Measurements from ENCODE around the gene SLC6A5.

SLC6A5 gene

GRCh38 chr11:20604864-20605601 lies 5.6 kb downstream of the SLC6A5 start:
- no peaks in the 10 kb centered on the region for H3K27me3 ChIP-seq (ENCODE audit: insufficient read depth, low read depth, severe bottlenecking)
- no peak overlapping the region for H3K27ac ChIP-seq

GRCh38 chr11:20605602-20606091 lies 6.2 kb downstream of the SLC6A5 start:
- Histone ChIP-seq H3K27me3 (ENCODE audit: insufficient read depth, low read depth, severe bottlenecking) (no peaks in the 10 kb centered on the region), H3K9me3 (ENCODE audit: severe bottlenecking) (peaks cover 3% of the 10 kb centered on the region), H3K27ac (no peak overlapping the region), H3K36me3 (no peaks in the 10 kb centered on the region), H3K4me3 (ENCODE audit: low read depth, low read length) (no peak overlapping the region)
- TF ChIP-seq CTCF (IDR thresholded peaks at IDR 0.05; ENCODE audit: low read depth, low read length), result no peak
- no peak for DNase-seq

More at GRCh38 chr11:20604864-20605601, 5.6 kb downstream of the SLC6A5 start:
- H3K9me3 ChIP-seq (ENCODE audit: severe bottlenecking), result peaks cover 3% of the 10 kb centered on the region
- H3K36me3 ChIP-seq, result no peaks in the 10 kb centered on the region
- no peak for TF ChIP-seq CTCF (IDR thresholded peaks at IDR 0.05; ENCODE audit: low read depth, low read length)
- H3K4me3 ChIP-seq (ENCODE audit: low read depth, low read length), result no peak overlapping the region
- DNase-seq, result no peak

GRCh38 chr11:20608934-20609333 lies 9.5 kb downstream of the SLC6A5 start:
- no peak for DNase-seq
- Histone ChIP-seq H3K27ac (no peak overlapping the region), H3K4me3 (ENCODE audit: low read depth, low read length) (no peak overlapping the region), H3K9me3 (ENCODE audit: severe bottlenecking) (peaks cover 3% of the 10 kb centered on the region), H3K36me3 (no peaks in the 10 kb centered on the region), H3K27me3 (ENCODE audit: insufficient read depth, low read depth, severe bottlenecking) (no peaks in the 10 kb centered on the region)
- TF ChIP-seq CTCF (IDR thresholded peaks at IDR 0.05; ENCODE audit: low read depth, low read length), result no peak

- TF ChIP-seq CTCF (IDR thresholded peaks at IDR 0.05; ENCODE audit: low read depth, low read length), result peak; percentile 95
- peak; percentile 88 for DNase-seq
- H3K4me3 ChIP-seq (ENCODE audit: low read depth, low read length), result no peak overlapping the region; the same call in 1 of the 2 replicates
- H3K36me3 ChIP-seq, result no peaks in the 10 kb centered on the region
- peaks cover 3% of the 10 kb centered on the region for H3K9me3 ChIP-seq (ENCODE audit: severe bottlenecking)
- peak overlapping the region; percentile 38; the same call in 1 of the 2 replicates for H3K27ac ChIP-seq
- no peaks in the 10 kb centered on the region for H3K27me3 ChIP-seq (ENCODE audit: insufficient read depth, low read depth, severe bottlenecking)
Observed at GRCh38 chr11:20609727-20610707, 10.6 kb downstream of the SLC6A5 start.

GRCh38 chr11:20610825-20611224 lies 11.4 kb downstream of the SLC6A5 start:
- Histone ChIP-seq H3K4me3 (ENCODE audit: low read depth, low read length) (no peak overlapping the region), H3K27ac (no peak overlapping the region), H3K36me3 (no peaks in the 10 kb centered on the region), H3K27me3 (ENCODE audit: insufficient read depth, low read depth, severe bottlenecking) (no peaks in the 10 kb centered on the region), H3K9me3 (ENCODE audit: severe bottlenecking) (peaks cover 3% of the 10 kb centered on the region)
- TF ChIP-seq CTCF (IDR thresholded peaks at IDR 0.05; ENCODE audit: low read depth, low read length), result no peak
- DNase-seq, result no peak
